ENCODE data around the gene MXI1.

DNA sequence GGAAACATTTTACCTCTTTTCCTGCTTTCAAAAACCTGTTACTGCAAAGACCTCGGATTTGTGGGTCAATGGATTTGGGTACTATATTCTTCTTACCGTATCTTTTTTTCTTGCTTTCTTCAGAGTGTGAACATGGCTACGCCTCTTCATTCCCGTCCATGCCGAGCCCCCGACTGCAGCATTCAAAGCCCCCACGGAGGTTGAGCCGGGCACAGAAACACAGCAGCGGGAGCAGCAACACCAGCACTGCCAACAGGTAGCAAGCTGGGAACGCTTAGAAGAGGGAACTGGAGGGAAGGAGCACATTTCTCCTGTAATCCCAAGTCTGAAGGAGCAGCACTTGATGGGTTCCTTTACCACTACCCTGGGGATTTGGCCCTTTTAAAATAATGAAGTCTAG is 20.7 kb downstream of the MXI1 start:
- TF ChIP-seq YY1 (IDR thresholded peaks at IDR 0.05; ENCODE audit: insufficient read depth, insufficient read length) (no peak), ZNF274 (IDR thresholded peaks at IDR 0.05; ENCODE audit: low read depth, low read length) (no peak)

Data from NT2/D1 (cell line).